GM19395 (cell line): ENCODE results near the gene XRN2.
"Not testable (repeated sequence)": the region's sequence is repeated elsewhere in the genome, so short reads cannot be mapped to it uniquely, and the experiment has no call there.

Source experiments
- ATAC-seq: cut with Tn5 transposase; IDR thresholded peaks from one replicate; pipeline ENCODE4 v1.9.1; 2021; ENCODE audit warnings: mild to moderate bottlenecking, moderate library complexity; ENCODE audit not compliant: unreplicated experiment

The XRN2 gene

DNA sequence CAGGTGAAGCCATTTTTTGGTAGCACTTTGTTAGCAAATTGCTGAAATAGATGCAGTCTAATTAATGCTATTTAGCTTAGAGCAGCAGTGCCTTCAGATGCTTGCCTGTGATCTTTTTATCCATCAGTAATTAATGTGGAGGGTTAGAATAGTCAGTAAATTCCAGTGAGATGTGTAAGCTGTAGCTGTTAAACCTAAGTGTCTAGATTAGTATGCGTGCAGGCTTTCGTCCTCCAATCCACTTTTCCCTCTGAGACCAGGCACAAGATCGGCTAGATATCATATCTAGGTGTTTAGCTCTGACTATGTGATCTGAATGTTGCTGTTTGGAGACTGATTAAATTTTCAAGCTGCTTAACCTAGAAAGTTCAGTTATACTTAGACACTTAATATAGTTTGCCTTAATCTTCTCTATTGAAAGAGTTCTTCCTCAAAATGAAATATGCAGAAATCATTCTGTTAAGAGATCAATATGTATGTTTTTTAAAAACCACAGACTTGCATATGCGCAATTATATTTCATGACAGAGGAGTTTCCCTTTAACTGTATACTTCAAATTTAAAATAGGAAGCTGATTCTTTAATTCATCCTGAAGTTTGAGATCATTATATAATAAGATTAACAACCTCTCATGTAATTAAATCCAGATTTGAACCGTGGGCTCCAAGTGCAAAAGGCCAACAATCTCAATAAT is 41.2 kb downstream of the XRN2 start:
- no peak for ATAC-seq

GRCh38 chr20:21344961-21345360 is 41.8 kb downstream of the XRN2 start:
- no peak for ATAC-seq

DNA sequence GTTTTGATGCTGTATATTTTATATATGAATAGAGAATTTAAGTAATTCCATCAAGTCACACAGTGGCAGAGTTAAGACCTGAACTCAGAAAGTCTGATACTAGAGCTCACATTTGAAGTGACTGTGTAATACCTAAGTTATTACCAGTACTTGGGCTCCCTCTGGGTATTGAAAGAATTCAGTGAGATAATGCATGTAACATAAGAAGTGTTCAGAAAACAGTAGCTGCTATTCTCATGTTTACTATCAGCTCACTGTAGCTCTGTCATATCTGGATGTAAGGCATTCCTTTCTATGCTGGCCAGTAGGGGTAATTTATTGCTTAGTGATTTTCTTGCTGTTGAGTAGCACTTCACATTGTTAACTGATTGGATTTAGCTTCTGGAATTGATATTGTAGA is 49.6 kb downstream of the XRN2 start:
- ATAC-seq: no peak

DNA sequence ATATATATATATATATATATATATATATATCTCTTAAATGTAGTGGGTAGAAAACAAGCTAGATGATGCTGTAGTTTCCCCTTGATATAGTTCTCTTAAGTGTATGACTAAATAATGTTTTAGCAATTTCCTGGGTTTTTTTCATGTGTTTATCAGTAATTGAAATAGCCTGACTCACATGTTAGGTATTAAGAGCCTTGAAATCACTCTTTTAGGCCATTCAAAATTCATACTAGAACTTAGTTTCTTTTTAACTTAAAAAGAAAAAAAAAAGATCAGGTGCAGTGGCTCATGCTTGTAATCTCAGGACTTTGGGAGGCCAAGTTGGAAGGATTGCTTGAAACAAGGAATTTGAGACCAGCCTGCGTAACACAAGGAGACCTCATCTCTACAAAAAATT is 50.1 kb downstream of the XRN2 start:
- ATAC-seq: no peak

DNA sequence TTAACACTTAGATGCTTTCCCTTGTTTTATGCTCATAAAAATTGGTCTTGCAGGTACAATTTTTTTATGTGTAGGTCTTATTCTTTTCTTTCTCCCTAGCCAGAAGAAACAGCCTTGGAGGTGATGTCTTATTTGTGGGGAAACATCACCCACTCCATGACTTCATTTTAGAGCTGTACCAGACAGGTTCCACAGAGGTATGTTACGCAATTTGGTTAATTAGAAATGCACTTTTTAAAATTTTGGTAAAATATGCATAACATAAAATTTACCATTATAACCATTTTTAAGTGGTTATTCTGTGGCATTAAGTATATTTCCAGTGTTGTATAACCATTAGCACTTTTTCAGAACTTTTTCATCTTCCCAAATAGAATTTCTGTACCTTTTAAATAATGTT is 52.9 kb downstream of the XRN2 start:
- ATAC-seq: no peak

DNA sequence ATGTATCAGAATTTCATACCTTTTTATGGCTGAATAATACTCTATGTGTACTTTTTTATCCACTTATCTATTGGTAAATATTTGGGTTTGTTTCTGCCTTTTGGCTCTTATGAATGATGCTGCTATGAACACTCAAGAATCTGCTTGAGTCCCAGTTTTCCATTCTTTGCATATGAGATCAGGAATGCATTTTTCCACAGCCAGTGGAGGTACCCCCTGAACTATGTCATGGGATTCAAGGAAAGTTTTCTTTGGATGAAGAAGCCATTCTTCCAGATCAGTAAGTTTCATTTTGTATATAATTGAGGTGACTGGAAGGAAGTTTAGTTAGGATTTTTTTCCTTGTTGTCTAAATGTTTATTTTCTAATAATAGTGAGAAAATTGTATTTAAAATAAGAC is 53.3 kb downstream of the XRN2 start:
- no peak for ATAC-seq

DNA sequence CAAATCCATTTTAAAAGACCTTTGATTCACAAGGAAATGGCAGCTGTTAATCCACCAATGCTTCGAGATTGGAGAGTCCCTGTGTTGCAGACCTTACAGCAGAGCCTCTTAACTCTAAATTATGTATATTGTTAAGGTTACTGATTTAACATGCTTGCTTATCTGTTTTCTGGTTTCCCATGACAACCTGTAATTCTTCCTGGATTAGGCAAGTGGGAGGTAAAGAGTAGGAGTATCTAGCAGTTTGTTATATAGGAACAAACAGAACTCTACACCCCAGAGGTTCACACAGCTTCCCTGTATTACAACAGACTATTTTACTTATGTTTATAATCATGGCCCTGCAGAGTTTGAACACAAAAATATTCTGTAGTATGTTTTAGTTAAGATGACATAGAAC is 54.7 kb downstream of the XRN2 start:
- ATAC-seq: no peak

- no peak for ATAC-seq
Observed at GRCh38 chr20:21358737-21359136, 55.6 kb downstream of the XRN2 start.

GRCh38 chr20:21360705-21361104 is 57.6 kb downstream of the XRN2 start:
- no peak for ATAC-seq

GRCh38 chr20:21361266-21361665 is 58.1 kb downstream of the XRN2 start:
- ATAC-seq: no peak

DNA sequence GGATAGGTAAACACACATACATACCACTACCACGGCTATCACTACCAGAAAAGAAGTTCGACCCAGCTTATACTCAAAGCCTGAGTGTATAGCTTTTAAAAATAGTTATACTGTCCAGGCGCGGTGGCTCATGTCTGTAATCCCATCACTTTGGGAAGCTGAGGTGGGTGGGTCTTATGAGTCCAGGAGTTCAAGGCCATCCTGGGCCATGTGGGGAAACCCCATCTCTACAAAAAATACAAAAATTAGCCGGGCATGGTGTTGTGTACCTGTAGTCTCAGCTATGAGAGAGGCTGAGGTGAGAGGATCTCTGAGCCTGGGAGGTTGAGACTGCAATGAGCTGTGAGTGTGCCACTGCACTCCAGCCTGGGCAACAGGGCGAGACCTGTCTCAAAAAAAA is 61.3 kb downstream of the XRN2 start:
- no peak for ATAC-seq

DNA sequence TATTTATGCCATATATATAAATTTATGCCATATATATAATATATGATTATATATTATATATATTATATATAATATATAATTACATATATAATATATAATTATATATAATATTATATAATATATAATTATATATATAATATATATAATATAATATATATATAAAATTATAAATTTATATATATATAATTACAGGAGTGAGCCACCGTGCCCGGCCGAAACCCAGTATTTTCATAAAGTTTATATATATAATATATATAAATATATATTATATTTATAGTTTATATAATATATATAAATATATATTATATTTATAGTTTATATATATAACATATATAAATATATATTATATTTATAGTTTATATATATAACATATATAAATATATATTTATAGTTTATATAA is 62.6 kb downstream of the XRN2 start:
- ATAC-seq: no peak

DNA sequence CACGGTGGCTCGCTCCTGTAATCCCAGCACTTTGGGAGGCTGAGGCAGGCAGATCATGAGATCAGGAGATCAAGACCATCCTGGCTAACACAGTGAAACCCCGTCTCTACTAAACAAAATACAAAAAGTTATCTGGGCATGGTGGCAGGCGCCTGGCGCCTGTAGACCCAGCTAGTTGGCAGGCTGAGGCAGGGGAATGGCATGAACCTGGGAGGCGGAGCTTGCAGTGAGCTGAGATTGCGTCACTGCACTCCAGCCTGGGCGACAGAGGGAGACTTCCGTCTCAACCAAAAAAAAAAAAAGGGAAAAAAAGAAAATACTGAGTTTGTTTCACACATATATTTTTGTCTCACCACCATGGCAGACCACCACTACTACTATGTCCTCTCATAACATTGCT is 63.1 kb downstream of the XRN2 start:
- ATAC-seq: not testable (repeated sequence)

- no peak for ATAC-seq
Observed at GRCh38 chr20:21368791-21369190, 65.7 kb downstream of the XRN2 start.

- ATAC-seq: no peak
Observed at GRCh38 chr20:21371193-21371592, 68.1 kb downstream of the XRN2 start.

GRCh38 chr20:21372016-21372415 is 68.9 kb downstream of the XRN2 start:
- no peak for ATAC-seq

DNA sequence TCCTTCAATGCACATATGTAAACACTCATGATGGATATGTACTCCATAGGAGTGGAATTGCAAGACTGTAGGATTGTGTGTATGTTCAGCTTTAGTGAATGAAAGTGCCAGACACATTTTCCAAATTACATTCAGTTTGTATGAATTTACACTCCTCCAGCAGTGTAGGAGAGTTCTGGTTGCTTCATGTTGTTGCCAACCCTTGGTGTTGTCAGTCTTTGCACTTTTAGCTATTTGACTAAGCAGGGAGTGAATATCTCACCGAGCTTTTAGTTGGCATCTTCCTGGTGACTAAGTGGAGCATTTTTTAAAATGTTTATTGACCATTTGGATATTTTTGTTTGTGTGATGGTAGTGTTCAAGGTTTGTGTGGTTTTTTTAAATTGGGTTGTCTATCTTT is 70.3 kb downstream of the XRN2 start:
- no peak for ATAC-seq

- no peak for ATAC-seq
Observed at GRCh38 chr20:21376626-21377025, 73.5 kb downstream of the XRN2 start.

DNA sequence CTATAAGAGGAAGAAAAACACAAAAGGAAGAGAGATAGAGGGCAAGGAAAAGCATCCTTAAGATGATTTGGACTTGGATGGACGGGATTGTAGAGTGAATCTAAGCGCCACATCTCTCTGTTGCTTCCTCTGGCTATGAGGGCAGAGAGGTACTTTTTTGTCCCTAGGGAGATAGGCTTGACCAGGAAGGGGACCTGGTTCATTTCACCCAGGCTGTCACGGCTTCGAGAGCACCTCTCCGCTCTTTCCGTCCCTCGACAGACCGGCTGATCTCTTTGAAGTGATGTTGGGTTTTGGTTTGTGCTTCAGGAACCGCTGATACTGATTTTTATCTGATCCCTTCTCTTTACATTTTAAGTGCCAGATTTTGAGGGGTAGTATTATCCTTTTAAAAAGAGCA is 74.6 kb downstream of the XRN2 start:
- no peak for ATAC-seq

DNA sequence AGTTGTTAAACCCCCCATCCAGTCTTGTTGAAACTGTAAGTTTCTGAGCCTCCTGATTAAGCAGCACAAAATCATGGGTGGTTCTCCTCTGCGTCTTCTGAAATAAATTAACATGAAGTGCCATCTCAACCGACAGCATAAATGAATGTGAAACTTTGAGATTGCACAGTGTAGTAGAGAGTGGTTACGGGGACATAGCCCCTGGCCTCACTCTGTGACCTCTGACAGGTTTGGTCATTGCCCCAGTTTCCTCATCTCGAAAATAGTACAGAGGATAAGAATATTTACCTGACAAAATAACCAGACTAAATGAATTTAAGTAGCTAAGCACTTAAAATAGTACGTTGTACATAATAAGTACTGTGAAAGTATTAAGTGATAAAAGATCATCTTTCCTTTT is 75.1 kb downstream of the XRN2 start:
- ATAC-seq: no peak

GRCh38 chr20:21380711-21381110 is 77.6 kb downstream of the XRN2 start:
- ATAC-seq: no peak

GRCh38 chr20:21381619-21382018 is 78.5 kb downstream of the XRN2 start:
- no peak for ATAC-seq

- no peak for ATAC-seq
Observed at GRCh38 chr20:21384308-21384892, 81.3 kb downstream of the XRN2 start.
